ENCODE measurements around the gene FAM216B.

FAM216B gene

DNA sequence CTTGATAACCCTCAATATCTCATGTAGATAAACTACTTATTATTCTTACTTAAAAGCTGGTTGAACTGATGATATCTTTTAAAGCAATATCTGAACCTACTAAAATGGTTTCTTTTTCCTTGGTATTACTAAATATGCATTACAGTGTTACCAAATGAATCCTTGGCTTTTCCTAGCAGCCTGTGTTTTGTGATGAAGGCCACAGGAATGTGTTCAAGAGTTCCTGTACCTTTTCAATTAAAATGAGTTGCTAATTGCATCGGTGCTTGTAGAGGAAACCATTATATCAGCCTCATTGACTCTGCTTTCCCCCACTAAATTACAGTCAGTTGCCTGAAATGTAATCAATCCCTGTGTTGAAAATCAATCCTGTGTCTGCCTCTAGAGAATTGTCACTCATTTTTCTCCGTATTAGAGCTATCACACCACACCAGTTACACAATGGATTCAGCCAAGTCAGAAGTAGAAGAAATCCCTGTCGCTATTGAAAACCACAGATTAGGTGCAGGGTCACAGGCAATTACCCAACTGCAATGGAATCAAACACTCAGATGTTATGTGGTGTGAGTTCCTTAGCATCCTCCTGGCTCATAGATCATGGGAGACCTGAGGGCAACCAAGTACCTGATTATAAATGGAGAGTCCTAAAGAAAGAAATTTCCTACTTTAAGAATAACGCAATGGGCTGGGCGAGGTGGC lies 13.3 kb downstream of the FAM216B start:
- no peaks in the 10 kb centered on the region for H4K20me1 ChIP-seq (ENCODE audit: insufficient read depth)
- no peaks in the 10 kb centered on the region for H3K4me1 ChIP-seq (ENCODE audit: low read depth, poor library complexity, severe bottlenecking)
- no peak overlapping the region for H3K9ac ChIP-seq
- H3K36me3 ChIP-seq (ENCODE audit: insufficient read depth) = no peaks in the 10 kb centered on the region
- TF ChIP-seq, protein P1, sequence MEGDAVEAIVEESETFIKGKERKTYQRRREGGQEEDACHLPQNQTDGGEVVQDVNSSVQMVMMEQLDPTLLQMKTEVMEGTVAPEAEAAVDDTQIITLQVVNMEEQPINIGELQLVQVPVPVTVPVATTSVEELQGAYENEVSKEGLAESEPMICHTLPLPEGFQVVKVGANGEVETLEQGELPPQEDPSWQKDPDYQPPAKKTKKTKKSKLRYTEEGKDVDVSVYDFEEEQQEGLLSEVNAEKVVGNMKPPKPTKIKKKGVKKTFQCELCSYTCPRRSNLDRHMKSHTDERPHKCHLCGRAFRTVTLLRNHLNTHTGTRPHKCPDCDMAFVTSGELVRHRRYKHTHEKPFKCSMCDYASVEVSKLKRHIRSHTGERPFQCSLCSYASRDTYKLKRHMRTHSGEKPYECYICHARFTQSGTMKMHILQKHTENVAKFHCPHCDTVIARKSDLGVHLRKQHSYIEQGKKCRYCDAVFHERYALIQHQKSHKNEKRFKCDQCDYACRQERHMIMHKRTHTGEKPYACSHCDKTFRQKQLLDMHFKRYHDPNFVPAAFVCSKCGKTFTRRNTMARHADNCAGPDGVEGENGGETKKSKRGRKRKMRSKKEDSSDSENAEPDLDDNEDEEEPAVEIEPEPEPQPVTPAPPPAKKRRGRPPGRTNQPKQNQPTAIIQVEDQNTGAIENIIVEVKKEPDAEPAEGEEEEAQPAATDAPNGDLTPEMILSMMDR (conservative IDR thresholded peaks at IDR 0.05; ENCODE audit: low read depth, low read length) = no peak
- no peak overlapping the region for H3K4me2 ChIP-seq
- H3K27ac ChIP-seq = no peak overlapping the region
- no peaks in the 10 kb centered on the region for H3K79me2 ChIP-seq (ENCODE audit: insufficient read depth, low read depth)
- H3K4me3 ChIP-seq (IDR thresholded peaks at IDR 0.05; ENCODE audit: insufficient read depth, low read depth, low read length) = no peak overlapping the region
- H2AFZ ChIP-seq (ENCODE audit: low read depth) = no peak overlapping the region
- H3K27me3 ChIP-seq (ENCODE audit: insufficient read depth, low read depth) = no peaks in the 10 kb centered on the region

- no peak overlapping the region for H2AFZ ChIP-seq (ENCODE audit: low read depth)
- H4K20me1 ChIP-seq (ENCODE audit: insufficient read depth) = no peaks in the 10 kb centered on the region
- no peak overlapping the region for H3K4me3 ChIP-seq (IDR thresholded peaks at IDR 0.05; ENCODE audit: insufficient read depth, low read depth, low read length)
- no peaks in the 10 kb centered on the region for H3K4me1 ChIP-seq (ENCODE audit: low read depth, poor library complexity, severe bottlenecking)
- H3K4me2 ChIP-seq = no peak overlapping the region
- no peak overlapping the region for H3K9ac ChIP-seq
- TF ChIP-seq, protein P1 (conservative IDR thresholded peaks at IDR 0.05; ENCODE audit: low read depth, low read length) = no peak
- H3K27ac ChIP-seq = no peak overlapping the region
- H3K36me3 ChIP-seq (ENCODE audit: insufficient read depth) = no peaks in the 10 kb centered on the region
- no peaks in the 10 kb centered on the region for H3K79me2 ChIP-seq (ENCODE audit: insufficient read depth, low read depth)
- no peaks in the 10 kb centered on the region for H3K27me3 ChIP-seq (ENCODE audit: insufficient read depth, low read depth)
Measured at GRCh38 chr13:42795666-42796065, 14.3 kb downstream of the FAM216B start.

GRCh38 chr13:42796747-42797356 lies 15.5 kb downstream of the FAM216B start:
- no peak overlapping the region for H3K4me2 ChIP-seq
- no peaks in the 10 kb centered on the region for H4K20me1 ChIP-seq (ENCODE audit: insufficient read depth)
- H3K9ac ChIP-seq = no peak overlapping the region
- no peaks in the 10 kb centered on the region for H3K4me1 ChIP-seq (ENCODE audit: low read depth, poor library complexity, severe bottlenecking)
- TF ChIP-seq, protein P1 (conservative IDR thresholded peaks at IDR 0.05; ENCODE audit: low read depth, low read length) = no peak
- no peak overlapping the region for H2AFZ ChIP-seq (ENCODE audit: low read depth)
- no peak overlapping the region for H3K27ac ChIP-seq
- H3K79me2 ChIP-seq (ENCODE audit: insufficient read depth, low read depth) = no peaks in the 10 kb centered on the region
- H3K27me3 ChIP-seq (ENCODE audit: insufficient read depth, low read depth) = no peaks in the 10 kb centered on the region
- H3K4me3 ChIP-seq (IDR thresholded peaks at IDR 0.05; ENCODE audit: insufficient read depth, low read depth, low read length) = no peak overlapping the region
- H3K36me3 ChIP-seq (ENCODE audit: insufficient read depth) = no peaks in the 10 kb centered on the region

DNA sequence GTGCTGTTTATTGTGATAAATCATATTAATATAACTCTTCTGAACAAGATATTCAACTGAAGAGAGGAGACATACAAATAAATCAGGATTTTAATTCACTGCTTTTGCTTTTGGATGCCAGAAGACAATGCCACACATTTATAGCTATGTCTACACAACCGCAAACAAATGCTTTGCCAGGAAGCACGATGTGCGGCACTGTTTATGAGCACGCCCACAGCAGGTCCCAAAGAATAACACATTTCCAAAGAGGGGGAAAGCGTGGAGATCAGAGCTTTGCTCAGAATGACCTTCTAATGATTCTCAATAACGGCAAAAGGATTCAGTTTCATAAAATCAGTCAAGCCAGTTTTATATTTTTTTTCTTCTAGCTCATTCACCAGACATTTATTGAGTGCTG lies 16.7 kb downstream of the FAM216B start:
- TF ChIP-seq, protein P1 (conservative IDR thresholded peaks at IDR 0.05; ENCODE audit: low read depth, low read length) = no peak
- no peaks in the 10 kb centered on the region for H3K27me3 ChIP-seq (ENCODE audit: insufficient read depth, low read depth)
- no peak overlapping the region for H3K9ac ChIP-seq
- H4K20me1 ChIP-seq (ENCODE audit: insufficient read depth) = no peaks in the 10 kb centered on the region
- peaks cover 7% of the 10 kb centered on the region for H3K4me1 ChIP-seq (ENCODE audit: low read depth, poor library complexity, severe bottlenecking)
- no peak overlapping the region for H2AFZ ChIP-seq (ENCODE audit: low read depth)
- H3K79me2 ChIP-seq (ENCODE audit: insufficient read depth, low read depth) = no peaks in the 10 kb centered on the region
- no peak overlapping the region for H3K4me3 ChIP-seq (IDR thresholded peaks at IDR 0.05; ENCODE audit: insufficient read depth, low read depth, low read length)
- H3K27ac ChIP-seq = no peak overlapping the region
- H3K4me2 ChIP-seq = no peak overlapping the region
- no peaks in the 10 kb centered on the region for H3K36me3 ChIP-seq (ENCODE audit: insufficient read depth)

Measured in KMS-11 (cell line).